SK-N-SH (cell line): ENCODE results near the gene KRTAP19-7.

ENCODE experiments used
- NRF1 ChIP-seq: IDR thresholded peaks from 2 replicates; pipeline ENCODE4 v1.6.1; 2012; ENCODE audit warnings: low read depth, mild to moderate bottlenecking, low read length
- TAF1 ChIP-seq: IDR thresholded peaks from 2 replicates; pipeline ENCODE4 v1.6.1; 2012; ENCODE audit warnings: low read depth, mild to moderate bottlenecking, low read length, moderate library complexity, borderline replicate concordance
- TEAD4 ChIP-seq: IDR thresholded peaks from 2 replicates; pipeline ENCODE4 v1.4.0; 2012; ENCODE audit warnings: mild to moderate bottlenecking, borderline replicate concordance; ENCODE audit not compliant: insufficient read depth

DNA sequence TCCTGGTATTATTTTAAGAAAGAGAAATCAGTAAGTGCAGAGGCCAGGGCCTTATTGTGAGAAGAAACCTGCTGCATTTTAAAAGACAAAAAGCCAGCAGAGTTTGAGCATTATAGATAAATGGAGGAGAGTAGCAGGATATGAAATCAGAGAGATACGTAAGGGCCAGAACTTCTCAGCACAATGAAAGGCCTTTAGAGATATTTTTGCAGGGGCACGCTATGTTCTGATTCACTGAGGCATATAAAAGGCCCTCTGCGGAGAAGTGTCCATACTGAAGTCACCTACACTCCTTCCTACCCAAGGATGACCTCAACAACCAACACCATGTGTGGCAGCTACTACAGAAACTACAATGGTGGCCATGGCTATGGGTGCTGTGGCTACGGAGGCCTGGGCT, 31.0 kb upstream of the KRTAP19-7 start, which contains the start of gene KRTAP6-3:
- TF ChIP-seq NRF1 (no peak), TEAD4 (no peak), TAF1 (no peak)
